GM13977 (cell line): Measurements from ENCODE around the gene CYB561D2.

Experiments used
- DNase-seq: peaks from one replicate; pipeline ENCODE4 v3.0.0; 2012; ENCODE audit warnings: low spot score
- in situ Hi-C: fragments of 300-500 bp; cut with MboI; formaldehyde crosslinking; loops from one replicate; pipeline ENCODE4 v1.12.0; 2022; ENCODE audit warnings: low sequenced_read_pairs, low pct_unique_long_range_greater_than_20kb, mixed read lengths, inconsistent platforms; ENCODE audit not compliant: unreplicated experiment
- TF ChIP-seq, protein P1 (sequence below): IDR thresholded peaks from 2 replicates; pipeline ENCODE4 v1.5.1; 2012; ENCODE audit warnings: mild to moderate bottlenecking, control low read depth; ENCODE audit not compliant: insufficient read depth; ENCODE audit errors: extremely low read depth, missing control alignments

CYB561D2 gene

DNA sequence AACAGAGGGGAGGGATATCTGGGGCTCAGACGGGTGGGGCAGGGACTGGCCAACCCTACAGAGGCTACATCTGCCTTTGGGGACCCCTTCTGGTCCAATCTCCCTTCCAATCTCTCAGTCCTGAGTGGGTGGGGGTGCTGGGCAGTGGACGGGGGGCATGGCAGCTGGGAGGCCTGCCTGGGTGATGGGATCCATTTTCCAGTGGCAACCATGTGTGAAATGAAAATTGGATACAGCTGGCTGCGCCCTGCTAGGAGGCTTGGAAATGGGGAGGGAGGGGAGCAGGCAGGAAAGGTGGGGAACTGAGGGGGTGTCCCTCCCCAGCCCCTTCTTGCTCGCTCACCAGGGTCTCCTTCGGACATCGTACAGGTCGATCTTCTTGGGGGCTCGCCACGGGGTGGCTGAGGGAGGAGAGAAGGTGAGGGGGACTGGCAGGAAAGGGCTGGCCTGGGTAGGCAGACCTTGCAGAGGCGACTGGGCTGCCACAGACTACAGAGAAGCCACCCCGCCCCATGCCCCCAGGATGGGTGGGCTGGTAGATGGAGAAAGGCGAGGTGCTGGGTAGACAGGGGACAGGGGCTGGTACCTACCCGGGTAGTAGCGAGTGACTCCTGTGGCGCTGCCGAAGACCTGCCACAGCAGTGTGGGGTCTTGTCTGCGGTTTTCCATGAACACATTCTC is 29.9 kb downstream of the CYB561D2 start:
- in situ Hi-C loops = no loop called here
- TF ChIP-seq, protein P1, sequence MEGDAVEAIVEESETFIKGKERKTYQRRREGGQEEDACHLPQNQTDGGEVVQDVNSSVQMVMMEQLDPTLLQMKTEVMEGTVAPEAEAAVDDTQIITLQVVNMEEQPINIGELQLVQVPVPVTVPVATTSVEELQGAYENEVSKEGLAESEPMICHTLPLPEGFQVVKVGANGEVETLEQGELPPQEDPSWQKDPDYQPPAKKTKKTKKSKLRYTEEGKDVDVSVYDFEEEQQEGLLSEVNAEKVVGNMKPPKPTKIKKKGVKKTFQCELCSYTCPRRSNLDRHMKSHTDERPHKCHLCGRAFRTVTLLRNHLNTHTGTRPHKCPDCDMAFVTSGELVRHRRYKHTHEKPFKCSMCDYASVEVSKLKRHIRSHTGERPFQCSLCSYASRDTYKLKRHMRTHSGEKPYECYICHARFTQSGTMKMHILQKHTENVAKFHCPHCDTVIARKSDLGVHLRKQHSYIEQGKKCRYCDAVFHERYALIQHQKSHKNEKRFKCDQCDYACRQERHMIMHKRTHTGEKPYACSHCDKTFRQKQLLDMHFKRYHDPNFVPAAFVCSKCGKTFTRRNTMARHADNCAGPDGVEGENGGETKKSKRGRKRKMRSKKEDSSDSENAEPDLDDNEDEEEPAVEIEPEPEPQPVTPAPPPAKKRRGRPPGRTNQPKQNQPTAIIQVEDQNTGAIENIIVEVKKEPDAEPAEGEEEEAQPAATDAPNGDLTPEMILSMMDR = no peak
- no peak for DNase-seq

DNA sequence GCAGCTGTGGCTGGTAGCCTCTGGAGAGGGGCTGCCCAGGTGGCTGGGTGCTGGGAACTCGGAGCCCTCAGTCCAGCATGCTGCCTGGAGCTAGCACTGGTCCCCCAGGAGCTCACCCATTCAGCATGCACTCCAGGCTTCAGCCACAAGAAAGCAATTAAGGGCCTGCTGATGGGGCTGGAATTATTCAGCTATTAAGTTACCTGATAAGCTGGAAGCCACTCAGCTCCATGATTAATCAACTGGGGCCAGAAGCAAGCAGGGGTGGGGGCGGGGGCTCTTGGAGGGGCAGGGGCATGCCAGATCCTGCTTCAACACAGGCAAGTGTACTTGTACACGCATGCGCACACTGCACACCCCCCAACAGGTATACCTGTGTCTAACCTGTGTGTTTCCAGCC is 30.7 kb downstream of the CYB561D2 start:
- in situ Hi-C loops = no loop called here
- no peak for DNase-seq
- TF ChIP-seq, protein P1 = no peak

DNA sequence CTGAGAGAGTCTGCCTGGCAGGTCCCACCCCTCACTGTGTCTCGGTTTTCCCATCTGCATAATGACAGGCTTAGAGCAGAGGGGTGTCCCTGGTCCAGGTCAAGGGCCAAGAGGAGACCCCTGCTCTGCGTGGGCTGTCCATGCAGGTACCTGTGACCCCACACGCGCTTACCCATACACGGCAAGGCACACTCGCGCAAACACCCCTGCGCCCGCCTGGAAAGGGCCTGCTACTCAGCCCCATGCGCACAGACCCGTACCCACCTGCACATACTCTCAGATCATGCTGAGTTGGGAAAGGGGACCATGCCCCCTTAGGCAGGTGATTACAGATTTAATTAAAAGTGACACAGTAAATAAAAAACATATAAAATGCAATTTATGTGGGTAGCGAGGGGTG is 32.1 kb downstream of the CYB561D2 start:
- no peak for DNase-seq
- in situ Hi-C loops = no loop called here
- TF ChIP-seq, protein P1 = no peak

DNA sequence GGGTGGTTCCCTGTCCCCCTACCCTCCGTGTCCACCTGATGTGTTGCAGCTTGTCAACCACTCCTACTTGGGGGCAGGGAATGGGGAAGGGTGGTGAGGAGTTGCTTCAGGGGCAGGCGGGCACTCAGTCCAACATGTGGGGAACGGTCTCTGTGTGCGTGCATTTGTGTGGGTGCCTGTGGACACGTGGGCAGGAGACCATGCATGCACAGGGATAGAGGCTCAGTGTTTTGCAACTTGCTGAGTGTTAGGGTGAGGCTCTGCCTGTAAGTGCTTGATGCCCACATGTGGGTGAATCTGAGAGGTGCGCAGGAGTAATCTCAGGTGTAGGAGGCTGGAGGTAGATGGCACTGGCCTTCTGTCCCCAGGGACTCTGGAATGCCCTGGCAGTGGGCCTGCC is 33.1 kb downstream of the CYB561D2 start:
- in situ Hi-C loops = no loop called here
- no peak for DNase-seq
- TF ChIP-seq, protein P1 = no peak

DNA sequence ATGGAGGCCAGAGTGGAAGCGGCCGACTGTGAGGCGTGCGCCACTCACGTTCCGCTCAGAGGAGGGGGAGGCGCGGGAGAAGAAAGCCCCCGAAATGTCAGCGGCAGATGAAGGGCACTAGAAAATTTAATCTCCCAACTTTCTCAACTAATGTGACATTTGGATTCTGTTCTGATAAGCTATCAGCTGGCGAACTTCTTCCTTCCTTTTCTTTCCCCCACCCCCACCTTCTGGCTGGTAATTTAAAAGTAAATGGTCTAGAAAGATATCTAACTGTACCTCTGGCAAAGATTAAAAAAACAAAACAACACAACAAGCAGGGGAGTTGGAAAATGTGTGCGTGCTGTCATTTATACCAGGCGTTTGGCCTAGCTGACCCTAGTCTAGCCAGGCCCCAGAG is 35.1 kb downstream of the CYB561D2 start:
- in situ Hi-C loops = no loop called here
- DNase-seq = no peak

DNA sequence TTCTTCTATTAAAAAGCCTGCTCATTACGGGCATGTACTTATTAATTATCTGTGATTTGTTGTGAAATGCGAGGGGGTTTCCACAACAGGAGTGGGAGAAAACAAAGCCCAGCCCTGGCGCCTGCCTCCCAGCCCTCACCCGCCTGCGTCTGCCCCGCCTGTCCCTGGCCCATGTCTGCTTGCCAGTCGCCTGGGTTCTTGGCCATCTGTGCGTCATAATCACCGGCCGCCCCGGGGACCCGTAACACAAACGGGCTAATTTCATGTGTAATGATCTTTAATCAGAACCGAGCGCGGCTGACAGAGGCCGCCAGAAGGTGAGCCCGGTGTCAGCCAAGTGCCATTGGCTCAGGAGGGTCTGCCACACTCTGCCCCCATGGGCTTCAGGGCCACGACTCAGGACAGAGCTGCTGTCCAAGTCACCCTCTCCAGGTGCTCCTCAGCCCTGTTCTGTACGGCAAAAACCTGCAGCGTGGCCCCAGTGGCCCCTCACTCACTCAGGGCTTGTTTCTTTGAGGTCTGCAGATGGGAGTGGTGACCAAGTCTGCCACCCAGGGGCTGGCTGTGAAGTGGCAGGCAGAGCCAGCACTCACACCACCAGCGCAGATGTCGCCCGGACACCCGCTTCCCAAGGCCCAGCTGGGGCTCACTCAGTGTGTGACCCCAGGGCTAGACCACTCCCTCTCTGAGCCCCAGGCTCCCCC is 37.5 kb downstream of the CYB561D2 start:
- no peak for DNase-seq
- in situ Hi-C loops = no loop called here
- TF ChIP-seq, protein P1 = peak; percentile 26

More for the DNA sequence above, 35.1 kb downstream of the CYB561D2 start:
- TF ChIP-seq, protein P1 = no peak
